GM21723 (cell line): ENCODE results near the gene HSD17B1.
"Not testable (repeated sequence)": the region's sequence is repeated elsewhere in the genome, so short reads cannot be mapped to it uniquely, and the experiment has no call there.

Source experiments
- ATAC-seq: cut with Tn5 transposase; IDR thresholded peaks from one replicate; pipeline ENCODE4 v1.9.1; 2021; ENCODE audit warnings: mild to moderate bottlenecking, moderate library complexity; ENCODE audit not compliant: unreplicated experiment

HSD17B1 gene, protein sequence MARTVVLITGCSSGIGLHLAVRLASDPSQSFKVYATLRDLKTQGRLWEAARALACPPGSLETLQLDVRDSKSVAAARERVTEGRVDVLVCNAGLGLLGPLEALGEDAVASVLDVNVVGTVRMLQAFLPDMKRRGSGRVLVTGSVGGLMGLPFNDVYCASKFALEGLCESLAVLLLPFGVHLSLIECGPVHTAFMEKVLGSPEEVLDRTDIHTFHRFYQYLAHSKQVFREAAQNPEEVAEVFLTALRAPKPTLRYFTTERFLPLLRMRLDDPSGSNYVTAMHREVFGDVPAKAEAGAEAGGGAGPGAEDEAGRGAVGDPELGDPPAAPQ

DNA sequence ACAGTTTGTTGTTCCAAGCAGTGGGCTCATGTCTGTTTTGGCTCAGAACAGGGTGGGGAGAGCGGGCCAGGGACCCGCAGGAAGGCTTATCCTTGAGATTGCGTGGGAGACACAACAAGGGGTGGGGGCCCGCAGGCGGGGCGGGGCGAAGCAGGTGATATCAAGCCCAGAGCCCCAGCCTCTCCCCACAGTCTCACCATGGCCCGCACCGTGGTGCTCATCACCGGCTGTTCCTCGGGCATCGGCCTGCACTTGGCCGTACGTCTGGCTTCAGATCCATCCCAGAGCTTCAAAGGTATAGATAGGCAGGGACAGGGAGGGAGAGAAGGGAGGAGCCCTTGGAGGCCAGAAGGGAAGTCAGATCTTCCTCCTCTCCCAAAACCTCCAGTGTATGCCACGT is at the start of gene HSD17B1:
HSD17B1 (plus strand) TSS at position 188 of the 400 bp plus-strand sequence; CDS start at position 199, 11 bp downstream.
- not testable (repeated sequence) for ATAC-seq

DNA sequence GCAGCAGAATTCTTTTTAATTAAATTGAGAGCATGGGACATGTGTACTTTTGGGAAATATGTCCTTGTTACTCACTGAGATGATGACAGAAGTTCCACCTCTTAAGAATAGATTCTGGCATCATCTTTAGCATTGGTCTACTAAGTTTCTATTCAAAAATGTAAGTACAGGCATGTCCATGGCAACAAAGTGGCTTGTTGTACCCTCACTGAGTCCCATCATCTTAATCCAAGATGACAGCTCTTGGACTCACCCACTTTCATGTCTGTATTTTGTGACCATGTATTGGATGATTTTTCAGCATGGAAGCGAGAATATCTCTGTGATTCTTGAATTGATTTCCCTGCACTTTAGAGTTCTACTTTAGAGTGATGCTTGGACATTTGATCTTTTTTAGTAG is 49.8 kb upstream of the HSD17B1 start:
- no peak for ATAC-seq

DNA sequence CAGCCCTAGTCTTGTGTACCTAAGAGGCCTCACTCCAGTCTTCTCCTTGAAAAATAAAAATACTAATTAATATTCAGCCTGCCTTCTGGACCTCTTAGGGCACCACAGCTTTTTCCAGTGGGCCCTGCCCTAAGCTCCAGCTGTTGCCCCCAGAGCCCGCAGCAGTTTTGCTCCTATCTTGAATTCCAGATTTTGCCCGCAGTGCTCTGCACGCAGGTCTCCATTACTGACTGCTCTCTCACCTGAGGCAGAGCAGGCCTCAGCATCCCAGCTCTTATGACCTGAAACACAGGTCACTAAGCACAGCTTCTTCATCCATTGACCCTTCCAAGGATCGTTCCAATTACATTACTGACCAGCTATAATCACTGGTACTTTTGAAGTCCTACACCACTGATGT is 45.1 kb upstream of the HSD17B1 start:
- no peak for ATAC-seq

DNA sequence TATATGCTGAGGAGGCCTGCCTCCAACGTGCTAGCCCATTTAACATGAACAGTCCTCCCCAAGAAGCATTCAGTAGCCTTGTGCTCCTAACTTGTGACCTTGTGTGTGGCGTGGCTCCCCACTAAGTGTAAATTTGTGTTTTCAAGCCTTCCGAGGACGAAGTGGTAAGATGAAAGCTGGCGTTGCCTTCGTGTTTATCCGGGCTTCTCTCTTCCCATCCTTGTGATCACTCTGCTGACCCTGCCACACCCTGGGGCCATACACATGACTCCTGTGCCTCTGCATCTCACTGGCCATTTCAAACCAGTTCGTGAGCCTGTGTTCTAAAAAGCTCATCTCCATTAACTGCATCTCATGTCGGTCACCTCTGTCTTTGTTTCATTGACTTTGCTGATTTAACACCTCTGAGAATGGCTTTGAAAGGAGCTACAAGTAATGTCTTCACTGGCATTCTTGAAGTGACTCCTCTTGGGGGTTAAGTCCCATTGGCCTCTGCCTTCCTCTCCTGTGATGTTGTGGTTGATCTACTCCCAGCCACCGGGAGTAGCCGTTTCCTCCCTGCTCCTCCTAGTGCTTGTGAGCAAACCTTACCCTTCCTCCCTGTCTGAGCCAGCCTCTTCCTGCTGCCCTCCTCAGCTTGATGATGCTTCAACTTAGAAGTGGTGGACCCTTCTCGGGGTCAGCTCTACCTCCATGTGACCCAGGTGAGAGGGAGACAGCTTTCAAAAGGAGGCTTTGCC is 44.1 kb upstream of the HSD17B1 start:
- no peak for ATAC-seq

DNA sequence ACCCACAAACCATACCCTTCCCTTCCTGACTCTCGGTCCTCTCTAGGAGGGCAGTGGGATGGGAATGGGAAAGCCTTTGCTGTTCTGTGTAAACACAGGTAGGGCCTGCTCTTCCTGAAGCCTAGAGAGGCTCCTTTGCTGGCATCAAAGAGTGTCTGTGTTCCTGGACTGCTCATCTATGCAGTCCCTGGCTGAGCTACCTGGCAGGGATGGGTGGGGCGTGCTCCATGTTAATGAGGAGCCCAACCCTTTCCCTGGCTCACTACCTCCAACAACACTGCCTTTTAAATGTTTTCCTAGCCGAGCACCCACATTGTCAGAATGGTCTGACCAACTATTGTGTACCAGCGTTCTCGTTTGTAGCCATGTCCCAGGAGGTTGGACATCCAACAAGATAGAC is 43.3 kb upstream of the HSD17B1 start:
- no peak for ATAC-seq

DNA sequence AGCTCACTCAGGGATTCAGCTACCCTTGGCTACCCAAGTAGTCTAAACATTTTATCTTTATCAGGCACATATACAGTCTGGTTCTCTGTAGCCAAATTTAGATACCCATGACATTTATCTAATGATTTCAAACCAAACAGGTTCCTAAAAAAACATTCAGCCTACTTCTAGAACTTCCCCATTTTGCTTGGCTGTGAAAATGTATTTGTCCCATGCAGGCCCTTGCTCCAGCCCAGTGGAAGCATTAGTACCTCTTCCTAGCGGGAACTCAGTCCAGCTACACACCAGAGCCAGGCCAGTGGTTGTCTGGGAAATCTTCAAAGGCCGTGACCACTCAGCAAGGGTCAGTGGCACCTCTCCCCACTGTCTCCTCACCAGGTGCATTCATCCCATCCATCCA is 42.9 kb upstream of the HSD17B1 start:
- no peak for ATAC-seq

DNA sequence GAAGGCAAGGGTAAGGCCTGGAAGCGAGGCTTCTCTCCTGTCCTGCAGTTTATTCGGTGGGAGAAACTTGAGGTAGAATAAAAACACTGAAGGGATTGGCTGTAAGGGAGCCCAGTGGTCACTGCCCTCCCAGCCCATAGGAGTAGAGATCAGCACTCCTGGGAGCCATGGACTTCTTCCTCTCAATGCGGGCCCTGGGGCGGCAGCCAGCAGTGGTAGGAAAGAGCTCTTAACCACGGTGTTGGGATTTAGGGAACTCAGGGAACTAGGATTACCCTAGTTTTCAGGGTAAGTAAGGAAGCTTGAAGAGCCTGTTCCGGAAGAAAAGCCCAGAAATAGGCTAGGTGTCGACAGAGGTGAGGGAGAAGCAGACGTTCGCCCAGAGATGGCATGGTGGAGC is 40.5 kb upstream of the HSD17B1 start:
- ATAC-seq: no peak

DNA sequence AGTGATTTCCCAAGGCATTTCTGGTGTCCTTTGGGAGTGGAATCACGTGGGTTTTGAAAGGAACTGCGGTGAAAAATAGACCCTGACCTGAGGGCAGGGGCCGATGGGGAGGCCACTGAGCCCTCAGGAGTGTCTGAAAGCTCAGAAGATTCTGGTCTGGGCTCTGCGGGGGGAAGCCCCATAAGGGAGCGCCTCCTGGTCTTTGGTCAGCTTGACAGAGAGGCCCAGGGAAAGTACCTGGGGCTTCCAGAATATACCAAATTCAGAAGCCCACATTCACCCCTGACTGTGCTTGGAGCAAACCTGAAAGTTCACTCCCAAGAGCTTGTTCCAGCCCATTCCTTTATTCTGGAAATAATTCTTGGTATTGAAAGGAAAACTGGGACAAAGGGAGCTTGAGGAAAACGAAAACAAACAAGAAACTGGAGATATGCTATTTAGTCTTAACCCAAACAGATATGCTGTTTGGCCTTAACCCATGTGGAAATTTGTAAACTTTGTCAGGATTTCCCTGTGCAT is 39.9 kb upstream of the HSD17B1 start:
- ATAC-seq: peak; percentile 72

DNA sequence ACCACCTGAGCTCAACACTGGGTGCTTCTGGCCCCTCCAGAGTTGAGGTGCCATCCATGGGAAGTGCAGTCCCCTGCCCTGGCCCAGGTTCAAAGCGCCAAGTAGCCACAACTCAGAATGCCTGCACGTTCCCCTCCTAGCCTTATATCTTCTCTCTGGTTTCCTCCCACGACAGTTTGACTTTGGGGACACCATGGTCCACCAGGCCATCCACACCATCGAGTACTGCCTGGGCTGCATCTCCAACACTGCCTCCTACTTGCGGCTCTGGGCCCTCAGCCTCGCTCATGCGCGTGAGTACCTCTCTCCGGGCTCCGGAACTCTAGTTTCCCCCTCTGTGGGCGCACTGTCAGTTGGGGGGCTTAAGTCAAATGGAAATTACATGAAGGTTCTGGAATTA is 39.0 kb upstream of the HSD17B1 start:
- no peak for ATAC-seq

DNA sequence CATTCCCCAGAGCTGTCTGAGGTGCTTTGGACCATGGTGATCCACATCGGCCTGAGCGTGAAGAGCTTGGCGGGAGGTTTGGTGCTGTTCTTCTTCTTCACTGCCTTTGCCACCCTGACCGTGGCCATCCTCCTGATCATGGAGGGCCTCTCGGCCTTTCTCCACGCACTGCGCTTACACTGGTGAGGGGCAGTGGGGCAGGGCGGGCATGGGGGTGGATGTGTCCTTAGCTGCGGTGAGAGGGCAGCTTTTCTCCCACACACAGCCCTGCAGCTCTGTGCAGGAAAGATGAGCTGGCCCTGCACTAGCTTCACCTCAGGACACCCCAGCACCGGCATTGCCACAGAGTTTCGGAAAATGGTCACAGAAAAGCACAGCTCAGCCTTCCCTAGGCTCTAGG is 38.4 kb upstream of the HSD17B1 start:
- no peak for ATAC-seq

DNA sequence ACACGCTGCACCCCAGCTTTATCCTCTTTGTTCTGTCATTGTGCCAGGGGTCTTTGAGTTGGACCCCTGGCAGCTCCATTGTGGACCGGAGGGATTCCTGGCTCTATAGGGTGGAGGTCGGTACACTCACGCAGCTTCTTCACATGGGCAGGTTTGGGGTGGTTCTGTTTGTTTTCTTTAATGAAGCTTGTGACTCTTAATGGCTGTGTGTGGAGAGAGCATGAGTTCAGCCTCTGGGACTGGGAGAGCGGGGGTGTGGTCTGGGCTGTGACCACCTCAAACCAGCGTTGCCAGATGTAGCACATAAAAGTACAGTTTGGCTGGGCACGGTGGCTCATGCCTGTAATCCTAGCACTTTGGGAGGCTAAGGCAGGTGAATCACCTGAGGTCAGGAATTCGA is 37.9 kb upstream of the HSD17B1 start:
- no peak for ATAC-seq

DNA sequence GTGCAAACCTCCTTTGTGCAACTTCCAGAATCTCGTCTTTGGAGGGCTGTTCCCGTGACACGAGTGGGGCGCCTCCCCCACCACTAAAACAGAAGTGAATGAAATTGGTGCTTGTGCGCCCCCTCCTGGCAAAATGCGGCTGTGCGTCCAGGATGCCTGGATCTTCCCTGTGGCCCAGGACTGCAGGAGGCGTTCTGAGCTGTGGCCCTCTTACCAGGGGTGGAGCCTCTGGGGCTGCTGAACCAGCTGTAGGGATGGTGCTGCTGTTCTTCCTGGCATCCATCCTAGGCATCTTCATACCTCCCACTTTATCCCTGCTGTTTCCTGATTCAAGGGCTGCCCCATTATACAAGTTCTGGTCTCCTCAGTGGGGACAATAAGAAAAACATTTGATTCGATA is 35.2 kb upstream of the HSD17B1 start:
- ATAC-seq: no peak

DNA sequence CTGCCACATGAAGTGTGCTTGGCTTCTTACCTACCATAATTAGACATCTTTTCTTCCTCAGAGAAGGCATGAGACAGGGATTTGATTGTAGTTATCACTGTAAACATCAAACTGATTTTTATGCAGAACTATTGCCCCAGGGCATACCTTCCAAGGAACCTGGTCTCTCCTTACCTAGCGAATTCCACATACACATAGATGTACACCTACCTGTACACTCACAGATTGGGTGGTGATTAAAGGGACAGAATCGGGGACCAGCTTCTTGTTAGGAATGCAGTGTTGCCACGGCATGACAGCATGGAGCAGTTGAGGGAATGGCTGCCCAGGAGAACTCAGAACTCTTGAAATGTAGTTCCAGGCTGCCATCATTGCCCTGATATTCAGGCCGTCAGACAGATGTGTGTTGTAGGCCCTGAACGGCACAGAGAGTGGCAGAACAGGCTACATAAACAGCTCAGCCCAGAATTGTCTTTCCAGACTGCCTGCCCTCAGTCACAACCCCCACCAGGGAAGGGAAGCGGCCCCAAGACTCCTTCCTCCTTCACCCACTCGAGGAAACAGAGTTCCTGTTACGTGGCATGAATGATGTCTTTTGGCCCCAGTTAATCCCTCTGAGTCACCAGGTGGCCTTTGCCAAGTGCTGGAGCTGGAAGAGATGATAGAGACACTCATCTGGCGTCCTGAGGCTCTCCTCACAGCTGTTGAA is 34.5 kb upstream of the HSD17B1 start:
- ATAC-seq: no peak

DNA sequence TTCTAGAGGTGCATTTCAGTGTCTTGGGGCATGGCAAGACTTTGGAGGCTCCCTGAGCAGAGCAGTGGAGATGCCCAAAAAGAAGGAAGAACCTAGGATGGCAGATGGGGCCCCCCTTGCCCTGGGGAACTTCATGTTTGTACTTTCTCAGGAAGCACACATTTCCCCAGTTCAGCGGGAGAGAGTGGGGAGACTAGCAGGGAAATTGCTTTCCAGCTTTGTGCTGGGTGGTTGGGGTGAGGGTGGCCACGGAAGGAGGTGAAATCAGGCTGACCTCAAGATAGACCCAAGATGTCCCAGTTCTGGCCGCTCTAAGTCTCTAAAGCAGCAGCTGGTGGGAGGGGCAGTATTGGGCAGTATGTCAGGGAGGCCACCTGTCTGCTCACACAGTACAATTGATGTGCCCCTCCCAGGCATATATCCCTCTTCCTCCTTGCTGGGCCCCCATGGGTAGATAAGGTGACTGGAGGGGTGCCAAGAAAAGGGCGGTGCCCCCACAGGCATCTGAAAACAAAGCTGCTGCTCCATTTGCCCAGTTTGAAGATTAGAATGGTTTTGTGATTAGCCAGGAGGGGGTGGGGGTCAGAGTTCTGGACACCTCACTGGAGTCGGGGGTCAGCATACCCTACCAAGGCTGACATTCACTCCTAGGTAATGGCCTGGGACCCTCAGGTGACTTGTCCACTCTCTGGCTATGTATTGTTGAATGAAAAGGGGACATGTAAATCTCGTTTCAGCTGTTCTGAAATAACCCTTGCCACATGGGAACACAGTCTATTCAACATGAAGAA is 33.8 kb upstream of the HSD17B1 start:
- ATAC-seq: no peak

DNA sequence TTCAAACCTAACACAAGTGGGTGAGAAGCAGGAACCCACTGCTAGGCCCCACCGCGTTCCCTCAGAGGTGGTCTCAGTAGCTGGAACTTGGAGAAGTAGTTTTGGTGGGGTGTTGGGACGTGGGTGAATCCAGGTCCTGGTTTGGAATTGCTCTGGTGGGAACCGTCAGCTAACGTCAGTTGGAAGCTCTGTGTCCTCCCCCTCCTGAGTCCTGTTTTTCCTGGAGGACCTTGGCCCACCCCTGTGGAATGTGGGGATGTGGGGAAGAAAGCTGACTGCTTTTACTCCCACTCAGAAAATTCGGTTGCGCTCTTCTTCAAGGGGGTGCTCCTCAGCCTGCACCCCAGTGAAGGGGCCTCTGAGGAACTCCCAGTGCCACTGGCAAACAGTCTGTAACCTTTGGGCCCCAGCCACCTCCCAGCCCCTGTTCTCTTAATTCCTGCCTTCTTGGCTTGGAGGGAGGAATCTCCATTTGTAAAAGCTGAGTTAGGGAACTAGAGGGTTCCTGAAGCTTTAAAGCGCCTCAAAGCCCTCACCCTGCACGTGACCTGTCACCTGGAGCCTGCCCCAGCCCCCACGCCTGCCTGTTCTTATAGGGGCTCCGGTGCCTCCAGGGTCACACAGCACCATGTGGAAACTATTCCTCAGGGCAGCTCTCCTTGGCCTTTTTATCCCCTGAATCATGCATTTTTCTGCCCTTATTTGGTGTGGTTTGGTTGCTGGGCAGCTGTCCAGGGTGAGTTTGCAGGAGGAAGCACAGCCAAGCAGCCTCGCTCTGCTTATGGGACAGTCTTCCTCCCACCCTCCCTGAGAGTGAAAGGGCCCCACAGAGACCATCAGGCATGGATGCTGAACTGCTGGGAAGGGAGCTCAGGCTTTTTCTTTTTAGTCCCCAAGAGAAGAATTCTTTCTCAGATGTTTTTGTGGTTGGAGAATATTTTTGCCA is 32.9 kb upstream of the HSD17B1 start:
- no peak for ATAC-seq

DNA sequence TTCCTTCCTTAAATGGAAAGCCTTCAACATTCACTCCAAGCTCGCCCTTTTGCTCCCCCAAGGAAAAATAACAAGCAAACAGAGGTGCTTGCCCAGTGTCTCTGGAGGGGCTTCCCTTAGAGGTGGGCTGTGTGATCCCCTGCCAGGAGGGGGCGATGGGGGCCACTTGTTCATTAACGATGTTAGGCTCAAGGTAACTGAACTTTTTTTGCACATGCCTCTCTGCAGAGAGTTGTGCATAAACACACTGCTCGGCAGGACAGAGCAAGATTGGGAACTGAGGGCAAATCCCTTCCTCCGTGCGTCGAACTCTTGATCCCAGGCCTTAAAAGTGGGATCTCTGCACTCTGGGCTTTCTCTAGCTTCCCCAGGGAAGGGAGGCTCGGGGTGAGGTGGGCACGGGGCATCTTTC is 32.2 kb upstream of the HSD17B1 start:
- ATAC-seq: no peak

DNA sequence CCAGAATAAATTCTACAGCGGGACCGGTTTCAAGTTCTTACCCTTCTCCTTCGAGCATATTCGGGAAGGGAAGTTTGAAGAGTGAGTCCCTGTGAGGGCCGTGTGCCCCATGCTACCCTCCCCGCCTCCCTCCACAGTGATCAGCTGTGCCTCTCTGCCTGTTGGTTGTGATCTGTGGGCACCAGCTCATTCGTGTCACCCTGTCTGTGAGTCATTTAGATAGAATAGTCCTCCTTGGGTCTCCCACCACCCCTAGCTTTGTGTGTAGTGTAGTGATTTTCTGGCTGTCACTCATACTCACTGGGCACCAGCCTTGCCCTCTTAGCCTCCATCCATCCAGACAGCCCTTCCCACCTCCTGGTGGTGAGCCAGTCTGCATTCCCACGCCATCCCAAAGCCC is 31.7 kb upstream of the HSD17B1 start:
- no peak for ATAC-seq

DNA sequence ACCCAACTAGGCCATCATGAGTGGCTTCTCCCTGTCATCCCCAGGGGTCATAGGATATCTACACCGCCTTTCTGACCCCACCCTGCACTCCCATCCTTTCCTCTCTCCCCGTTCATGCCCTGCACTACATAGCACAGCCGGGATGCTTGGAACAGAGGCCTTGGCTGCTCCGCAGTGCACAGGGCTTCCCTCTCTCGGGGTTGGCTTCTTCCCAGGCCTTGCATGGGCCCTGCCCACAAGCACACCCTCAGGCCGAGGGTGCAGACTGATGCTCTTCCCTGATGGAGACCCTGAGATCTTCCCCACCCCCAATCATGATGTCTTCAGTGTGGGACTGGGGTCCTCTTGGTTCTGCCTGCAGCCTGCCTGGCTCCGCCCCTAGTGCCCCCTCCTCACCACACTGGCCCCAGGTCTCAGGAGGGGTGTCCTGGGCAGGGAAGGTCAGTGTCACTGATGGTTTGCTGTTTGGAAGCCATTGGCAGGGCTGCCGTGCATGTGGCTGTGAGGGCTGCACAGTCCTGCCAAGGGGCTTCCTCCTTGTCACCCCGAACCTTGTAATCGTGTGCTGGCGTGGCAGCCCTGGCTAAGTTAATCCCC is 31.0 kb upstream of the HSD17B1 start:
- no peak for ATAC-seq

DNA sequence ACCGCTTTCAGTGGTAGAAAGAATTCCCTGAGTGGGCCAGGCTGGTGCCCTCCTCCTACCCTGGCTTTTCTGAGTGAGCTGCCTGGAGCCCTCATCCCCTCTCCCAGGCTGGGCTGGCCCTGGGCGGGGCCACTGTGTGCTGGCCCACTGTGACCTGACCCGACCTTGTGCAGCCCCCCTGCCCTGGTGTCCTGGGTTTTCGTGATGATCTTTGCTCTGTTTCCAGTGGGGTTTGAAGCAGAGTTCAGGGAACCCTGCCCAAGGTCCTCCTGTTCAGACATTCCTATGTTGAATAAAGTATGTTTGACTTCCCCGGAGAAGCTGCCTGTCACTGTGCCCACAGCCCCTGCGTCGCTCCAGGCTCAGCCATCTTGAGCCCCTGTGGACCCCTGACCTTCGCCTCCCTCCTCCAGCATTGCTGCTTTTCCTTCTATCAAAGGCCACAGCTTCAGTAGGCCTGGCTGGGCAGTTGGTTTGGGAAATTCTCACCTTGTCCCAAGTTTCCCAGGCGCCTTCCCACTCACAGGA is 30.4 kb upstream of the HSD17B1 start:
- ATAC-seq: no peak
